Measurements from ENCODE around the gene BNIP5.

The BNIP5 gene

GRCh38 chr6:36327919-36328236 is 8.8 kb downstream of the BNIP5 start:
- DNase-seq (ENCODE audit: low spot score) = no peak

GRCh38 chr6:36327226-36327918 is 9.3 kb downstream of the BNIP5 start:
- no peak for TF ChIP-seq CTCF (IDR thresholded peaks at IDR 0.05; ENCODE audit: extremely low read depth, missing control alignments)
- DNase-seq (ENCODE audit: low spot score) = no peak

More at GRCh38 chr6:36327919-36328236, 8.8 kb downstream of the BNIP5 start:
- TF ChIP-seq CTCF (IDR thresholded peaks at IDR 0.05; ENCODE audit: extremely low read depth, missing control alignments) = no peak

GRCh38 chr6:36326356-36326995 is 10.2 kb downstream of the BNIP5 start:
- no peak for TF ChIP-seq CTCF (IDR thresholded peaks at IDR 0.05; ENCODE audit: extremely low read depth, missing control alignments)
- no peak for DNase-seq (ENCODE audit: low spot score)

- DNase-seq (ENCODE audit: low spot score) = no peak
- TF ChIP-seq CTCF (IDR thresholded peaks at IDR 0.05; ENCODE audit: extremely low read depth, missing control alignments) = no peak
Measured at GRCh38 chr6:36324715-36325114, 12.0 kb downstream of the BNIP5 start.

- no peak for TF ChIP-seq CTCF (IDR thresholded peaks at IDR 0.05; ENCODE audit: extremely low read depth, missing control alignments)
- DNase-seq (ENCODE audit: low spot score) = no peak
Measured at GRCh38 chr6:36324191-36324590, 12.5 kb downstream of the BNIP5 start.

- no peak for DNase-seq (ENCODE audit: low spot score)
- no peak for TF ChIP-seq CTCF (IDR thresholded peaks at IDR 0.05; ENCODE audit: extremely low read depth, missing control alignments)
Measured at GRCh38 chr6:36323062-36323461, 13.6 kb downstream of the BNIP5 start.

GRCh38 chr6:36322591-36322990 is 14.1 kb downstream of the BNIP5 start:
- no peak for TF ChIP-seq CTCF (IDR thresholded peaks at IDR 0.05; ENCODE audit: extremely low read depth, missing control alignments)
- no peak for DNase-seq (ENCODE audit: low spot score)
